ENCODE data around the gene PRPH.
"Not testable (repeated sequence)": the region's sequence is repeated elsewhere in the genome, so short reads cannot be mapped to it uniquely, and the experiment has no call there.

PRPH gene

DNA sequence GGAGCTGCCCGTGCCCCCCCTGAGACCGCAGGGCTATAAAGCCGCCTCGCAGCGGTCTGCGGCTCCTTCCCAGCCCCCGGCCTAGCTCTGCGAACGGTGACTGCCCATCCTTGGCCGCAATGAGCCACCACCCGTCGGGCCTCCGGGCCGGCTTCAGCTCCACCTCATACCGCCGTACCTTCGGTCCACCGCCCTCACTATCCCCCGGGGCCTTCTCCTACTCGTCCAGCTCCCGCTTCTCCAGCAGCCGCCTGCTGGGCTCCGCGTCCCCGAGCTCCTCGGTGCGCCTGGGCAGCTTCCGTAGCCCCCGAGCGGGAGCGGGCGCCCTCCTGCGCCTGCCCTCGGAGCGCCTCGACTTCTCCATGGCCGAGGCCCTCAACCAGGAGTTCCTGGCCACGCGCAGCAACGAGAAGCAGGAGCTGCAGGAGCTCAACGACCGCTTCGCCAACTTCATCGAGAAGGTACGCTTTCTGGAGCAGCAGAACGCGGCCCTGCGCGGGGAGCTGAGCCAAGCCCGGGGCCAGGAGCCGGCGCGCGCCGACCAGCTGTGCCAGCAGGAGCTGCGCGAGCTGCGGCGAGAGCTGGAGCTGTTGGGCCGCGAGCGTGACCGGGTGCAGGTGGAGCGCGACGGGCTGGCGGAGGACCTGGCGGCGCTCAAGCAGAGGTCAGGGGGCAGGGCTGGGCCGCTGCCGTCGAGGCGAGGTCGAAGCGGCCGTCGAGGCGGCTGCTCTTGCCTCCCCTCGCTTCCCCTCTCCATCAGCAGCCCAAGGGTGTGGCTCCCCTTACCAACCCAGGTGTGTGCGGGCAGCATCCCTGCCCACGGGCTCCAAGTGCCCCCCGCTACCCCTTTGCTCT lies at the start of gene PRPH:
TSS of gene PRPH (plus strand) at position 66 of the 855 bp plus-strand sequence. CDS start at position 120, 54 bp downstream.
- peak in 1 of 2 experiments; percentile 41 for DNase-seq

DNA sequence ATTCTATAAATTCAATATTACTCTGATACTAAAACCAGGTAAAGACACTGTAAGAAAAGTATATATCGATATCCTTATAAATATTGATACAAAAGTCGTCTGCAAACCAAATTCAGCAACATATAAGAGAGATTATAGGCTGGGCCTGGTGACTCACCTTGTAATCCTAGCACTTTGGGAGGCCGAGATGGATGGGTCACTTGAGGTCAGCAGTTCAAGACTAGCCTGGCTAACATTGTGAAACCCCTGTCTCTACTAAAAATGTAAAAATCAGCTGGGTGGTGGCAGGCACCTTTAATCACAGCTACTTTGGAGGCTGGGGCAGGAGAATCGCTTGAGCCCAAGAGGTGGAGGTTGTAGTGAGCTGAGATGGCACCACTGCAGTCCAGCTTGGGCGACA lies 43.6 kb upstream of the PRPH start:
- no peak for DNase-seq

DNA sequence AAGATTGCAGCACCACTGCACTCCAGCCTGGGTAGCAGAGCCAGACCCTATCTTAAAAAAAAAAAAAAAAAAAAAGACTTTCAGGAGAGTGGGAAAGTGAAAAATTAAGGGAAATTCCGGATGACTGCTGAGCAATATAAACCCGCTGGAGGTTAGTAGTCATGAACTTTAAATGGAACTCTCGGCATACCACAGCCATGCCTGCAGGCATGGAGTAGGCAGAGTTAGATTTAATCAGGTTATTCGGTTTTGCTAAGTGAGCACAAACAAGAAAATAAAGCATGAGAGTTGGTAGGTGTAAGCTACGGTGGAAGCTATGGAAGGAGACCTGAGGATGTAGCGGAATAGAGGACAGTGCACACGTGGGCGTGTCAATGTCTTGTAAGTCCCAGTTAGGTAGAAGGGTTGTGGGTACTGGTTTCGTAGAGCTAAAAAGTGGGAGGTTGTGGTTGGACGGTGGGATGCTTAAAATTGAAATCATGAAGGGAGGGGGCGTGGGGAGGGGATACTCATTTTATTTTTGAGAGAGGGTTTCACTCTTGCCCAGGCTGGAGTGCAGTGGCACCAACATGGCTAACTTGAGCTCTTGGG lies 41.8 kb upstream of the PRPH start:
- DNase-seq = no peak

DNA sequence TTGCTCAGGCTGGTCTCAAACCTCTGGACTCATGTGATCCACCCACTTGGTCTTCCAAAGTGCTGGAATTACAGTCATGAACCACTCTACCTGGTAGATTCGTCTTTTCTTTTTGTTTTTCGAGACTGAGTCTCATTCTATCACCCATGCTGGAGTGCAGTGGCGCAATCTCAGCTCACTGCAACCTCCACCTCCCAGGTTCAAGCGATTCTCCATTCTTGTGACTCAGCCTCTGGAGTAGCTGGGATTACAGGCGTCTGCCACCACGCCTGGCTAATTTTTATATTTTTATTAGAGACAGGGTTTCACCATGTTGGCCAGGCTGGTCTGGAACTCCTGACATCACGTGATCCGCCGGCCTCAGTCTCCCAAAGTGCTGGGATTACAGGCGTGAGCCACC lies 39.5 kb upstream of the PRPH start:
- DNase-seq = not testable (repeated sequence)

DNA sequence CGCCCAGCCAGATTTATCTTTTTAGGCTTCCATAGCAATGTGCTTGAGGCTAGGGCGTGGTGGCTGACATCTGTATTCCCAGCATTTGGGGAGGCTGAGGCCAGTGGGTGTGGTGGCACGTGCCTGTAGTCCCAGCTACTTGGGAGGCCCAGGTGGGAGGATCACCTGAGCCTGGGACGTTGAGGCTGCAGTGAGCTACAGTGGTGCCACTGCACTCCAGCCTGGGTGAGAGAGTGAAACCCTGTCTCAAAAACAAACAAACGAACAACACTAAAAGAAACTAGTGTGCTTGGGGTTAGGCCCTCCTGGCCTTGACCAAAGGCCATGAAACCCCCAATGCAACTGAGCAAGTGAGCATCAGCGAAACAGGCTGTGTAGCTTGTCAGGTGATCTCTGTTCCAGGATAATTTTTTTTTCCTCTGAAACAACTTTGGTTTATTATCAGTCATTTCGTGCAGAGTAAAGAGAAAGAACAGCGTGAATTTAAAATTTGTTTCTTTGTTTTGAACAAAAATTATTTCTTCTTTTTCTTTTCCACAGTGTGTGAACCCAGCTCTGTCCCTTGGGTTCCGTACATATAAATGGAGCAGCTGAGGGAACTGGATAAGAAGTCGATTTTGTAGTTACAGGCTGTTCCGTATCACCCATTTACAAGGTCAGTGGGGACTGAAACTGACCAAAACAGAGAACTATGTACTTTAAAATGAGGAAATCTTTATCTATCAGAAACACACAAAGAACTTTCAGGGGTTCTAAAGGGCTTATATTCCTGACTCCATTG lies 38.9 kb upstream of the PRPH start:
- DNase-seq = no peak

DNA sequence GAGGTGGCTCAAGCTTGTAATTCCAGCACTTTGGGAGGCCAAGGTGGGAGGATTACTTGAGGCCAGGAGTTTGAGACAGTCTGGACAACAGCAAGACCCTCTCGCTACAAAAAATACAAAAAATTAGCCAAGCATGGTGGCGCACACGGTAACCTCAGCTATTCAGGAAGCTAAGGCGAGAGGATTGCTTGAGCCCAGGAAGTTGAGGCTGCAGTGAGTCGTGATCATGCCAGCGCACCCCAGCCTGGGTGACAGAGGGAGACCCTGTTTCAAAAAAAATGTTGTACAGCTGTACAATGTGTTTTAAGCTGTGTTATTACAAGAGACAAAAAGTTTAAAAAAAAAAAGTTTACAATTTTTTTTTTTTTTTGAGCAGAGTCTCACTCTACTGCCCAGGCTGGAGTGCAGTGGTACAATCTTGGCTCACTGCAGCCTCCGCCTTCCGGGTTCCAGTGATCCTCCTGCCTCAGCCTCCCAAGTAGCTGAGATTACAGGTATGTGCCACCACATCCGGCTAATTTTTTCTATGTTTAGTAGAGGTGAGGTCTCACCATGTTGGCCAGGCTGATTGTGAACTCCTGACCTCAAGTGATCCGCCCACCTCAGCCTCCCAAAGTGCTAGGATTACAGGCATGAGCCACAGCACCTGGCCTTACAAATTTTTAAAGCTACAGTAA lies 37.3 kb upstream of the PRPH start:
- not testable (repeated sequence) for DNase-seq

DNA sequence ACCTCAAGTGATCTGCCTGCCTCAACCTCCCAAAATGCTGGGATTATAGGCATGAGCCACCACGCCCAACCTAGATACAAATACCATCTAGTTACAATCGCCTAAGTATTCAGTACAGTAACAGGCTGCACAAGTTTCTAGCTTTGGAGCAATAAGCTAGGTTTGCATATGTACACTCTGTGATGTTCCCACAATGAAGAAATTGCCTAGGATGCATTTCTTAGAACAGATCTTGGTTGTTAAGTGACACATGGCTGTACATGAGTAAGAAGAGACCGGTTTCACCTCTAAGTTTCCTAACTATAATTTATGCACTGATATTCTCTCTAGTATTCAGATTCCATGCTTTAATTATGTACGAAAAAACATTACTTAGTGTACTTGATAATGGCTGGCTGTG lies 35.5 kb upstream of the PRPH start:
- DNase-seq = no peak

DNA sequence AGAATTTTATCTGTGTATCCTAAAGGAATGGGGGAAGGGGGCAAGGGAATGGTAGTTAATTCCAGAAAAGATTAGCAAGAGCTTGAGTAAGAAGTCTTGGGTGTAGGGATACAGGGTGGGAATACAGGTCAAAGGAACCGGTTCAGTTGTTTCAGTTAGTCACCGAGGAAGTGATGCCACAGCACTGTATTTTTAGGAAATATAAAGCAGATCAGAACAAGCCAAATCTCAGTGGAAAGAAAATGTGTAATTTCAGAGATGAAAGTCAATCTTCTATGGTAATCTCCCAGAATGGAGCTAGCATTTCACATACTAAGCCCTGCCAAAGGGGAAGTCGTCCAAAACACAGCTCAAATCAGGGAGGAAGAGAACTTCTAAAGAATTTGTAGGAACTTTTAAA lies 34.8 kb upstream of the PRPH start:
- no peak for DNase-seq

DNA sequence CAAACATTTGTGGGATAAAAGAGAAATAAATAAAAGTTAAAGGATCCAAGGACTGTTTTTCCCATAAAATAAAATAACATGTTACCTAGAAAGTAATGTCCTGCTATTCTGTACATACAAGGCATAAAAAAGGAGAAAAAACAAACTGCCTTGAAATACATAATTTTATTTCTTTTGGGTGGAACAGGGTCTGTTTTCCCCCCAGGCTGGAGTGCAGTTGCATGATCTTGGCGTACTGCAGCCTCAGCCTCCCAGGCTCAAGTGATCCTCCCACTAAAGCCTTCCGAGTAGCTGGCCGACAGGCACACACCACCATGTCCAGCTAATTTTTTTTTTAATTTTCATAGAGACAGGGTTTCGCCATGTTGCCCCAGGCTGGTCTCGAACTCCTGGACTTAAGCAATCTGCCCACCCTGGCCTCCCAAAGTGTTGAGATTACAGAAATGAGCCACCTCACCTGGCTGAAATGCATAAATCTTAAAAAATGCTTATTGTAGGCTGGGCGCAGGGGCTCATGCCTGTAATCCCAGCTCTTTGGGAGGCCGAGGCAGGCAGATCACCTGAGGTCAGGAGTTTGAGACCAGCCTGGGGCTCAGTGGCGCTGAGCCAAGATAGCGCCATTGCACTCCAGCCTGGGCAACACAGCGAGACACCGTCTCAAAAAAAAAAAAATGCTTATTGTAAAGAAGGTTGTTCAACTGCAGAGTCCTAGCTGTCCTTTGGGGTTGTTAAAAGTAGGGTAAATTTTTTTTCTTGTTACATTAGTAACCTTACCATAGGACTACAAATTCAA lies 34.2 kb upstream of the PRPH start:
- no peak for DNase-seq

DNA sequence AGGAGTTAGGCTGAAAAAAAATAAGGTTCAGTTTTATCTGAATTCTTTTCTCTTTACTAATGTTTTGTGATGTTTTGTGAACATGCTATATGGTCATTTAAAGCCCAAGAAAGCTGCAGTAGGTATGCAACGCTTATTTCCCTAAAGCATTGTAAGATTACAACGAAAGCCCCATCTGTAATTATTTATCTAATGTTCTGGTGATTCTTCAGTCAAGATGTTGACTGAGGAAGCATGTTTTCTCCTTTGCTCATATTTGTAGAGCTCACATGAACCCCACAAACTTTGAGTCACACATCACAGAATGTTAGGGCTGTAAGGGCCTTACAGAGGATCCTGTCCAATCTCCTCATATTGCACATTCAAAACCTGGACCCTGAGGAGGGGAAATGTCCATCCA lies 33.2 kb upstream of the PRPH start:
- no peak for DNase-seq

DNA sequence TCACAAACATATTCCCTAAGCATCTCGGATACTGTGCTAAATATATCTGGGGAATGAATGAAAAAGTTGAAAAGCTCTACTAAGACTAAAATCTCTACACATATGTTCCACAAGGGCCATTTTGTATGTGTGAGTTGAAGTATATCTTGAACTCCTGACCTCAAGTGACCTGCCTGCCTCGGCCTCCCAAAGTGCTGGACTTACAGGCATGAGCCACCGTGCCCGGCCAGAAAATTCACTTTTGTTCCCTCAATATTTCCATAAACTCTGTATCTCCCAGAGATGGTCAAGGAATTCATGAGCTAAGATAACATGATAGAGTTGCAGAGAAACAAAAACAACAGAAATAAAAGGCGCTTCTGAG lies 31.6 kb upstream of the PRPH start:
- no peak for DNase-seq

DNA sequence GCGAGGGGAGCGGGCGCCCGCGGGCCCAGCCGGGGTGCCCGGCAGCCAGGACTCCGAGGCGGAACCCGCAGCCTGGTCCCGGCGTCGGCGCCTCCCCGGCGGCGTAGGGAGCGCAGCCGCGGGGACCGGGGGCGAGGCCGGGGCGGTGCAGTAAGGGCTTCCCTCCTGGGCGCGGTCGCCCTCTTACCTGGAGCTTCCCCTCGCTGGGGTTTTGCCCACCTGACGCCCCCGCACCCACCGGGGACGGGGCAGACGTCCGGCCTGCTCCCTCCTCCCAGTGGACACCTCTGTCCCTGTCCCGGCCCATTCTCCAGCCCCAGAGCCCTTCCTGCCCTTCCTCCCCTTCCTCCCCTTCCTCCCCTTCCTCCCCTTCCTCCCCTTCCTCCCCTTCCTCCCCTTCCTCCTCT lies 30.5 kb upstream of the PRPH start:
- DNase-seq = no peak

DNA sequence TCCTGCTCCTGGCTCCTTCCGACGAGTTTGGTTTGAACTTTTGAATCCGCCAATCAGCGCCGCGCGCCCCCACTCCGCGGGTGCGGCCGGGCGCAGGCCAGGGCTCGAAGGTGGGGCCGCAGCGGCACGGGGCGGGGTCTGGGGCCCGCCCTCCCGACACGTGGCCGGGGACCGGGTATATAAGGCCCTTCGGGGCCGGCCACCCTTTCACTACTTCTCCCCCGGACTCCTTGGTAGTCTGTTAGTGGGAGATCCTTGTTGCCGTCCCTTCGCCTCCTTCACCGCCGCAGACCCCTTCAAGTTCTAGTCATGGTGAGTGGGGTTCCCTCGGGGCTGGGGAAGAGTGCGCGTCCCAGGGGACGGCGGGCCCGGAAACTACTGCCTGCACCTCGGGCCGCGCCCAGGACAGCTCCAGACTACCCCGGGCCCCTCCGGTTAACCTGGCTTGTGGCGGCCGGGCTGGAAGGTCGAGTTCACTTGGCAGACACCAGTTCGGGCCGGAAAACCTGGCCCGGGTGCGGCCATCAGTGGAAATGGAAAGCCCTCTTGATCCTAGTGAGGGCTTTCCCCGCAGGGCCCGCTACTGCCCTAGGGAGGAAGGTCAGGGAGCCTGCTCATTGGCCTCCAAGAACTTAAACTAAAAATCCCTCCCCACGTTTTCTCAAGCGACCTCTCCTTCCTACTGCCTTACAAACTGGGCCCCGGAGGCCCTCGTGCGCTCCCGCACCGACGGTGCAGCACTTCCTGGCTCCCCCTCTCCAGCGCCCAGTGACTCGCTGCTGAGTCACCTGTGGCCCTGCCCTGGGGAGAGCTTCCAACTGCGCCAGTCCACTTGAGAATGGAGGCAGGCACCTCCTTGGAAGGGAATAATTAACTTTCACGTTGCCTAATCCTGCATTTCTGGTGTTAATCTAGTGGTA lies 29.8 kb upstream of the PRPH start, which contains the start of gene TUBA1C:
TSS of gene TUBA1C (plus strand) at position 210 of the 920 bp plus-strand sequence. CDS start at position 310, 100 bp downstream.
- DNase-seq = peak; percentile 40 to 81

DNA sequence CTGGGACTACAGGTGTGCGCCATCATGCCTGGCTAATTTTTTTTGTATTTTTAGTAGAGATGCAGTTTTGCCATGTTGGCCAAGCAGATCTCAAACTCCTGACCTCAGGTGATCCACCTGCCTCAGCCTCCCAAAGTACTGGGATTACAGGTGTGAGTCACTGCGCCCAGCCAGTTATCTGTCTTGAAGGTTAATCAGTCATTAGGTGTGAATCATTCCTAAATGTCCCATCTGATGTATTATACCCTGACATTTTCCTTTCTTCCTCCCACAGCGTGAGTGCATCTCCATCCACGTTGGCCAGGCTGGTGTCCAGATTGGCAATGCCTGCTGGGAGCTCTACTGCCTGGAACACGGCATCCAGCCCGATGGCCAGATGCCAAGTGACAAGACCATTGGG lies 25.8 kb upstream of the PRPH start:
- not testable (repeated sequence) for DNase-seq

DNA sequence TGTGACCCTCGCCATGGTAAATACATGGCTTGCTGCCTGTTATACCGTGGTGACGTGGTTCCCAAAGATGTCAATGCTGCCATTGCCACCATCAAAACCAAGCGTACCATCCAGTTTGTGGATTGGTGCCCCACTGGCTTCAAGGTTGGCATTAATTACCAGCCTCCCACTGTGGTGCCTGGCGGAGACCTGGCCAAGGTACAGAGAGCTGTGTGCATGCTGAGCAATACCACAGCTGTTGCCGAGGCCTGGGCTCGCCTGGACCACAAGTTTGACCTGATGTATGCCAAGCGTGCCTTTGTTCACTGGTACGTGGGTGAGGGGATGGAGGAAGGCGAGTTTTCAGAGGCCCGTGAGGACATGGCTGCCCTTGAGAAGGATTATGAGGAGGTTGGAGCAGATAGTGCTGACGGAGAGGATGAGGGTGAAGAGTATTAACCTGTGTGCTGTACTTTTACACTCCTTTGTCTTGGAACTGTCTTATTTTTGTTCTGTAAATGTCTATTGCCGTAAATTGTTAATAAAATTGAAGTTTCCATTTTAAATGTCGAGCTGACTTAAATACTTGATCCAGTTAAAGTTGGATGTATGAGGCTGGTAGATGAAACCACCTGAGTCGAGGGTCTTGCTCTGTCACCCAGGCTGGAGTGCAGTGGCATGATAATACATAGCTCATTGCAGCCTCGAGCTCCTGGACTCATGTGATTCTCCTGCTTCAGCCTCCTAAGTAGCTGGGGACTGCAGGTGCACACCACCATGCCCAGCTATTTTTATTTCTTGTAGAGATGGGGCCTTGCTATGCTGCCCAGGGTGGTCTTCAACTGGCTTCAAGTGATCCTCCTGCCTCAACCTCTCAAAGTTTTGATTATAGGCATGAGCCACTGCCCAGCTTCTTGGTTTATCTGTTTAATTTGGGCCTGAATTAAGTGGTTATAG lies 21.9 kb upstream of the PRPH start:
- no peak for DNase-seq

DNA sequence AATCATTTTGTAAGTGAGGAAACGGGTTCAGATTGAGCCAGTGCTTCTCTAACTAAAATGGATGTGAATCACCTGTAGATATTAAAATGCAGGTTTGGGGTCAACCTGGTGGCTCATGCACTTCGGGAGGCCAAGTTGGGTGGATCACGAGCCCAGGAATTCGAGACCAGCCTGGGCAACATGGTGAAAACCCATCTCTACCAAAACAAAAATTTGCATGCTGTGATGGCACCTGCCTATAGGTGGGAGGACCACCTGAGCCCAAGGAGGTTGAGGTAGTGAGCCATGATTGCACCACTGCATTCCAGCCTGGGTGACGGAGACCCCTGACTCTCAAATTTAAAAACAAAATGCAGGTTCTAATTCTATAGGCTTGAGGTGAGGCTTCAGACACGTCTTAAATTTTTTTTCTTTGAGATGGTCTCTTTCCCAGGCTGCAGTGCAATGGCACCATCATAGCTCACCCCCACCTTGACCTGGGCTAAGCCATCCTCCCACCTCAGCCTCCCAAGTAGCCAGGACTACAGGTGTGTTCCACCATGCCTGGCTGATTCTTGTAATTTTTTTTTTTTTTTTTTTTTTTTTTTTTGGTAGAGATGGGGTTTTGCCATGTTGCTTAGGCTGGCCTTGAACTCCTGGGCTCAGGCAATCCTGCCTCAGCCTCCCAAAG lies 21.1 kb upstream of the PRPH start:
- no peak for DNase-seq

DNA sequence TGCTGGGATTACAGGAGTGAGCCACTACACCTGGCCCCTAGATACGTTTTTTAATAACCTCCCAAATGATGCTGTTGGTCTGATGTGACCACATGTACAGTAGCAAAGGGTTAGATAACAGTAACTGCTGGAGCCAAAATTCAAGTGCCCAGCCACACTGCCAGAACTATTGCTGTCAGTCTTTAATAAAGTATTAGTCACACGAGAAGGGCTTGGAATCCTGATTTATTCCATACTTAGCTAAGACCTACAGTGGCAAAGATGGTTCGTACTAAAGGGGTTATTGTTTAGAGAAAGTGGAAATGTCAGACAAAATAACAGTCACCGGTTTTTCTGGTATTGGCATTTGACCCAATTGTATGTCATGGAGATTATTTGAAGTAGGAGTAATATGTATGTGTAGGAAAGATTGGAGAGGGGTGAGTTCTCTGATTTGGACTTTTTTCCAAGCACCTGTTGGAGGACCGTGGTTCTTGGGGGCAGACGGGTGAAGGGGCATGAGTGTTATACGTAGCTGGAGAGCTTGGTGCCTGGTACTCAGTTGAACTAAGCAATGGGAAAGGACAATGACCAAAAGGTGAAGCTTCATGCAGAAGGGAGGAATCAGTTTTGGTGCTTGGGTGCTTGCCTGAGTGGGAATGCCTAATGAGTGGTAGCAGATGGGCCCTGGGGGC lies 20.4 kb upstream of the PRPH start:
- DNase-seq = peak in 1 of 2 experiments; percentile 12

All from NCI-H524 (cell line).